Esophagus muscularis mucosa (tissue), 4 donors: ENCODE results near the gene PEG3.

ENCODE experiments used
- CTCF ChIP-seq, 3 experiments: fragments of 200-600 bp in 2 of 3; fragments of 450-650 bp in 1 of 3; sonication (generic) in 2 of 3; IDR thresholded peaks; one replicate each; pipeline ENCODE4 v1.5.1; 2017 to 2019; ENCODE audit warnings: antibody characterized with exemption in 3 of 3, mild to moderate bottlenecking in 2 of 3, moderate library complexity in 1 of 3
- EP300 ChIP-seq: sonication (generic); formaldehyde crosslinking; IDR thresholded peaks from one replicate; pipeline ENCODE4 v1.6.1; 2017; ENCODE audit warnings: antibody characterized with exemption
- POLR2A ChIP-seq: fragments of 450-650 bp; IDR thresholded peaks from one replicate; pipeline ENCODE4 v1.6.1; 2017; ENCODE audit warnings: antibody characterized with exemption, moderate library complexity, mild to moderate bottlenecking, low read depth
- POLR2AphosphoS5 ChIP-seq, 2 donors: sonication (generic); formaldehyde crosslinking; IDR thresholded peaks; one replicate each; pipeline ENCODE4 v1.6.1; 2017; ENCODE audit warnings: antibody characterized with exemption in 2 of 2

DNA sequence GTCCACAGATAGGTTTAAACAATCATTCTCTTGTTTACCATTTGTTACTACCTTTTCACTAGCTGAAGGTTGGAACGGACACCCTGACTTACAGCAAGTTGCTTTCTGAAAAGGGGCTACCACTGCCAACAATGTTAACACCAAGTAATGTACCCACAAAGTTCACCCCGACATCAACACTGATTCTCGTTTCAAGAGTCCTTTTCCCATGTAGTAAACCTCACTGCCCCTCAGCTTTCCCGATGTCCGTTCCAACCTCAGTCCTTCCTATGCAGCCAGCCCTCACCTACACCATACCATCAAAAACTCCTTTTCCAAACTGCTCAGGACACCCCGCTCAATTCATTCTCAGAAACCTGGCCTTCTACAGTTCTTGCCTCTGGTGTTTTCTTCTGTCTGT is 29.0 kb downstream of the PEG3 start:
- TF ChIP-seq CTCF (IDR thresholded peaks at IDR 0.05): no peak
- no peak for TF ChIP-seq POLR2AphosphoS5 (IDR thresholded peaks at IDR 0.05)
- no peak for TF ChIP-seq POLR2A
- TF ChIP-seq EP300: no peak
